ENCODE data around the gene OSBPL10. TPM values are rescaled to one million over a fixed set of nuclear protein-coding genes. Genes with fewer than 3 reads are reported as not detected.
A peak's percentile ranks its signal among the peaks of the same experiment; 100 is the strongest.

The OSBPL10 gene
- total RNA-seq (2014; rRNA removed) (34.6 and 48.0 TPM in 2 replicates), Bru-seq, nascent RNA (percentile 93 among the genes with signal in this experiment), BruChase-seq, experiment 1, labeled RNA remaining after a 6-hour chase (percentile 82 among the genes with signal in this experiment), BruChase-seq, experiment 2, labeled RNA remaining after a 2-hour chase (percentile 93 among the genes with signal in this experiment)
- long read RNA-seq, full-length matches to known transcripts: 419 of 574 reads
- long read RNA-seq, partial matches to known transcripts: 59 of 574 reads
- long read RNA-seq, other reads (novel, unspliced or antisense): 96 of 574 reads

- POLR2A ChIA-PET (ENCODE audit: unreplicated experiment): interaction anchor here (0.7 kb wide), 2 partner anchors 20 to 449 kb away, joined by 3 read pairs; no protein-coding TSS in a partner anchor
Measured at GRCh38 chr3:31981206-31982181, at the start of gene OSBPL10, which contains the start of gene ZNF860. TSS of gene OSBPL10 (minus strand) at chr3:31981262. CDS start at chr3:31981179, 83 bp downstream. TSS of gene ZNF860 (plus strand) at chr3:31981750. CDS start at chr3:31989080, 7,330 bp downstream.

GRCh38 chr3:32026593-32026992 is 45.5 kb upstream of the OSBPL10 start:
- H3K4me3 ChIP-seq (ENCODE audit: low read length): no peak overlapping the region
- 0 out of 2 replicates have a peak, but pooled peaks cover 4% of the 10 kb centered on the region for H3K4me1 ChIP-seq (ENCODE audit: insufficient read depth, low read length)
- no peaks in the 10 kb centered on the region for H3F3A ChIP-seq (ENCODE audit: low read length, unreplicated experiment)
- TF ChIP-seq CTCF (conservative IDR thresholded peaks at IDR 0.05; ENCODE audit: low read depth, low read length) (no peak), EZH2phosphoT487 (IDR thresholded peaks at IDR 0.05; ENCODE audit: borderline replicate concordance, low read length) (no peak), EZH2 (IDR thresholded peaks at IDR 0.05; ENCODE audit: low read length, unreplicated experiment) (no peak)
- no peak overlapping the region for H3K27ac ChIP-seq (ENCODE audit: low read length)
- H3K9me2 ChIP-seq (replicated peaks; ENCODE audit: low read length): no peaks in the 10 kb centered on the region
- POLR2A ChIA-PET (ENCODE audit: unreplicated experiment): no interaction called here
- DNase-seq (no peak), ATAC-seq (no peak)
- CTCF ChIA-PET: interaction anchor here (0.7 kb wide), 1 partner anchor 118 kb away, joined by 3 read pairs; no protein-coding TSS in a partner anchor
- H3K36me3 ChIP-seq (ENCODE audit: low read depth, low read length): no peaks in the 10 kb centered on the region
- H4K20me1 ChIP-seq (ENCODE audit: low read length): no peaks in the 10 kb centered on the region
- H3K4me2 ChIP-seq (ENCODE audit: low read length): no peak overlapping the region
- no TSS peak for BruUV-seq (replicated peaks)
- no peak overlapping the region for H2AFZ ChIP-seq (ENCODE audit: low read length)
- no peaks in the 10 kb centered on the region for H3K9me3 ChIP-seq (ENCODE audit: low read length)
- intact Hi-C loops (cut with micrococcal nuclease): no loop called here
- H3K9ac ChIP-seq (ENCODE audit: low read length): no peak overlapping the region
- H3K79me2 ChIP-seq (ENCODE audit: low read length): no peaks in the 10 kb centered on the region
- no peaks in the 10 kb centered on the region for H3K27me3 ChIP-seq (ENCODE audit: low read length)

More at GRCh38 chr3:31981206-31982181, at the start of gene OSBPL10, which contains the start of gene ZNF860:
- no peak for TF ChIP-seq EZH2 (IDR thresholded peaks at IDR 0.05; ENCODE audit: low read length, unreplicated experiment)
- TF ChIP-seq CTCF (conservative IDR thresholded peaks at IDR 0.05; ENCODE audit: low read depth, low read length): no peak
- TF ChIP-seq EZH2phosphoT487 (IDR thresholded peaks at IDR 0.05; ENCODE audit: borderline replicate concordance, low read length): no peak
- H3F3A ChIP-seq (ENCODE audit: low read length, unreplicated experiment): no peaks in the 10 kb centered on the region
- H3K9me3 ChIP-seq (ENCODE audit: low read length): no peaks in the 10 kb centered on the region
- ATAC-seq: peak; percentile 66
- peak within 1 kb of the TSS; percentile 87 for H3K27ac ChIP-seq (ENCODE audit: low read length)
- H3K9ac ChIP-seq (ENCODE audit: low read length): peak within 1 kb of the TSS; percentile 88
- peak; percentile 96 for DNase-seq
- CTCF ChIA-PET: interaction anchor here (0.6 to 1.2 kb wide), 3 partner anchors 36 to 328 kb away, joined by 3 to 8 read pairs (median 3); no protein-coding TSS in a partner anchor
- peak within 1 kb of the TSS; percentile 90 for H3K4me2 ChIP-seq (ENCODE audit: low read length)
- H4K20me1 ChIP-seq (ENCODE audit: low read length): peaks cover 25% of the 10 kb centered on the region
- BruUV-seq (replicated peaks): TSS peak; percentile 73
- H3K9me2 ChIP-seq (replicated peaks; ENCODE audit: low read length): no peaks in the 10 kb centered on the region
- intact Hi-C loops (cut with micrococcal nuclease): loop anchor here (1.0 to 2.0 kb wide), 6 partner anchors 13 to 163 kb away; no protein-coding TSS in a partner anchor
- H3K27me3 ChIP-seq (ENCODE audit: low read length): no peaks in the 10 kb centered on the region
- peak within 1 kb of the TSS; percentile 65 for H2AFZ ChIP-seq (ENCODE audit: low read length)
- peaks cover 71% of the 10 kb centered on the region for H3K79me2 ChIP-seq (ENCODE audit: low read length)
- peak within 1 kb of the TSS; percentile 89 for H3K4me3 ChIP-seq (ENCODE audit: low read length)
- H3K4me1 ChIP-seq (ENCODE audit: insufficient read depth, low read length): peaks cover 56% of the 10 kb centered on the region
- peaks cover 17% of the 10 kb centered on the region; the same call in 1 of the 2 replicates for H3K36me3 ChIP-seq (ENCODE audit: low read depth, low read length)

All from PC-3 (cell line).